GM21786 (cell line): ENCODE measurements around the gene FMNL3.
A peak's percentile ranks its signal among the peaks of the same experiment; 100 is the strongest.

ENCODE experiments used
- ATAC-seq: cut with Tn5 transposase; IDR thresholded peaks from one replicate; pipeline ENCODE4 v1.9.1; 2021; ENCODE audit not compliant: unreplicated experiment

FMNL3 gene

GRCh38 chr12:49680075-49680474 is 27.1 kb downstream of the FMNL3 start:
- no peak for ATAC-seq

GRCh38 chr12:49678711-49679110 is 28.5 kb downstream of the FMNL3 start:
- ATAC-seq: no peak

- ATAC-seq: no peak
Measured at GRCh38 chr12:49675137-49675536, 32.1 kb downstream of the FMNL3 start.

GRCh38 chr12:49674318-49674981 is 32.8 kb downstream of the FMNL3 start:
- ATAC-seq: no peak

GRCh38 chr12:49673446-49674317 is 33.5 kb downstream of the FMNL3 start:
- no peak for ATAC-seq

- ATAC-seq: no peak
Measured at GRCh38 chr12:49672301-49673217, 34.6 kb downstream of the FMNL3 start.

GRCh38 chr12:49671031-49671765 is 36.0 kb downstream of the FMNL3 start:
- no peak for ATAC-seq

GRCh38 chr12:49669796-49670195 is 37.4 kb downstream of the FMNL3 start:
- no peak for ATAC-seq

GRCh38 chr12:49667325-49668090 is 39.7 kb downstream of the FMNL3 start:
- ATAC-seq: no peak

- no peak for ATAC-seq
Measured at GRCh38 chr12:49666176-49666575, 41.0 kb downstream of the FMNL3 start.

GRCh38 chr12:49665384-49665783 is 41.8 kb downstream of the FMNL3 start:
- ATAC-seq: no peak

- no peak for ATAC-seq
Measured at GRCh38 chr12:49664591-49665239, 42.5 kb downstream of the FMNL3 start.

GRCh38 chr12:49664167-49664566 is 43.0 kb downstream of the FMNL3 start:
- no peak for ATAC-seq

GRCh38 chr12:49662998-49663843 is 44.0 kb downstream of the FMNL3 start:
- peak; percentile 70 for ATAC-seq

GRCh38 chr12:49661746-49662145 is 45.5 kb downstream of the FMNL3 start:
- no peak for ATAC-seq

- ATAC-seq: no peak
Measured at GRCh38 chr12:49661191-49661590, 46.0 kb downstream of the FMNL3 start.

- no peak for ATAC-seq
Measured at GRCh38 chr12:49659753-49660152, 47.5 kb downstream of the FMNL3 start.

GRCh38 chr12:49658276-49658675 is 48.9 kb downstream of the FMNL3 start:
- ATAC-seq: no peak
